Epithelial cell of esophagus (primary cell): ENCODE results near the gene HPRT1.

Experiments
- DNase-seq: peaks from one replicate; pipeline ENCODE4 v3.0.0; 2010; ENCODE audit warnings: low read depth
- H3K4me3 ChIP-seq: 2 replicates; pipeline ENCODE4 v1.5.1; 2011; ENCODE audit warnings: mild to moderate bottlenecking, low read length, control low read depth
- CTCF ChIP-seq: IDR thresholded peaks from 2 replicates; pipeline ENCODE4 v1.5.1; 2011; ENCODE audit warnings: low read depth, mild to moderate bottlenecking, low read length, control low read depth, inconsistent platforms; ENCODE audit not compliant: insufficient read depth; ENCODE audit errors: missing control alignments

Gene HPRT1

GRCh38 chrX:134460005-134460861 is at the start of gene HPRT1:
Gene HPRT1 (plus strand): TSS chrX:134460165. CDS start chrX:134460312, 147 bp downstream.
- no peak for TF ChIP-seq CTCF
- DNase-seq: peak; percentile 73
- H3K4me3 ChIP-seq: peak within 1 kb of the TSS; percentile 53

GRCh38 chrX:134416087-134416486 is 43.9 kb upstream of the HPRT1 start:
- TF ChIP-seq CTCF: no peak
- no peak overlapping the region for H3K4me3 ChIP-seq
- DNase-seq: peak; percentile 2

- DNase-seq: no peak
- H3K4me3 ChIP-seq: no peak overlapping the region
- no peak for TF ChIP-seq CTCF
Measured at GRCh38 chrX:134418317-134419113, 41.5 kb upstream of the HPRT1 start.

GRCh38 chrX:134419784-134420183 is 40.2 kb upstream of the HPRT1 start:
- H3K4me3 ChIP-seq: no peak overlapping the region
- TF ChIP-seq CTCF: no peak
- DNase-seq: no peak

- peak; percentile 41 for TF ChIP-seq CTCF
- peak; percentile 28 for DNase-seq
Measured at GRCh38 chrX:134423606-134424005, 36.4 kb upstream of the HPRT1 start.

GRCh38 chrX:134426281-134426680 is 33.7 kb upstream of the HPRT1 start:
- no peak overlapping the region for H3K4me3 ChIP-seq
- DNase-seq: no peak
- no peak for TF ChIP-seq CTCF

More at GRCh38 chrX:134423606-134424005, 36.4 kb upstream of the HPRT1 start:
- no peak overlapping the region for H3K4me3 ChIP-seq
